Ovary (tissue), 9 donors: ENCODE measurements around the gene GOLGA6D. TPM values are rescaled to one million over a fixed set of nuclear protein-coding genes. Genes with fewer than 3 reads are reported as not detected.
"Not testable (repeated sequence)": the region's sequence is repeated elsewhere in the genome, so short reads cannot be mapped to it uniquely, and the experiment has no call there.

Experiments
- DNase-seq, 5 donors: peaks; one replicate each; pipeline ENCODE4 v3.0.0-alpha.2; 2019 to 2020
- H3K27ac ChIP-seq, 2 donors: fragments of 200-600 bp; one replicate each; pipeline versions ENCODE4 v1.5.1 to v1.8.0; 2019 to 2022
- H3K27me3 ChIP-seq: fragments of 200-600 bp; one replicate; pipeline ENCODE4 v1.8.0; 2022
- H3K36me3 ChIP-seq: fragments of 200-600 bp; sonication (generic); one replicate; pipeline ENCODE4 v1.5.1; 2019
- H3K4me1 ChIP-seq: one replicate; pipeline ENCODE4 v1.8.1; 2013; ENCODE audit warnings: mild to moderate bottlenecking, moderate library complexity; ENCODE audit not compliant: insufficient read depth
- H3K4me3 ChIP-seq: fragments of 200-600 bp; sonication (generic); one replicate; pipeline ENCODE4 v1.5.1; 2017
- H3K9me3 ChIP-seq, 2 donors: fragments of 200-600 bp in 1 of 2; sonication (generic) in 1 of 2; one replicate each; pipeline versions ENCODE4 v1.5.1 to v1.8.1; 2013 to 2019; ENCODE audit warnings: mild to moderate bottlenecking in 1 of 2, moderate library complexity in 1 of 2
- EP300 ChIP-seq: sonication (generic); formaldehyde crosslinking; IDR thresholded peaks from one replicate; pipeline ENCODE4 v1.6.1; 2017; ENCODE audit warnings: antibody characterized with exemption
- POLR2A ChIP-seq: fragments of 450-650 bp; IDR thresholded peaks from one replicate; pipeline ENCODE4 v1.6.1; 2017; ENCODE audit warnings: antibody characterized with exemption, mild to moderate bottlenecking, moderate library complexity
- WGBS, 3 donors: extraction: QIAGEN DNeasy Blood & Tissue Kit in 1 of 3; methylation state at CpG; one replicate each; pipeline versions ENCODE4 v1.1.5 to v1.1.7; 2013 to 2017; 5-methylcytosine and 5-hydroxymethylcytosine counted together
- intact Hi-C, 4 donors: fragments of 100-400 bp; cut with DNase I; formaldehyde crosslinking; loops; one replicate each; pipeline versions ENCODE4 v1.11.0 to v1.15.1; 2022 to 2023
- polyA plus RNA-seq, 2 donors: library from polyadenylated mRNA; stranded (reverse); fragments of 200-250 nt in 1 of 2; fragments of 350-450 nt in 1 of 2; fragmentation: Illumina TruSeq in 1 of 2; extraction: RNeasy Lipid Tissue Mini Kit (QIAGEN cat#74804) in 1 of 2; gene quantifications; one replicate each; pipeline ENCODE4 v1.2.3, GENCODE V29; 2013 to 2014
- total RNA-seq, 7 donors: library from RNA; depleted of rRNA in 2 of 7; stranded (reverse); fragments of >200 nt in 2 of 7; fragmentation: NEBNext Ultra II Directional in 3 of 7; extraction: Animal tissue kit (Norgen Biotek cat#: 25700) in 3 of 7; gene quantifications; one replicate each; pipeline versions ENCODE4 v1.1.0 to v1.2.4, GENCODE V29; 2016 to 2023
- TF ChIP-seq, protein P1 (sequence below), 3 donors: fragments of 450-650 bp in 2 of 3; fragments of 200-600 bp in 1 of 3; IDR thresholded peaks; one replicate each; pipeline versions ENCODE4 v1.5.1 to v1.8.0; 2016 to 2022; ENCODE audit warnings: antibody characterized with exemption in 3 of 3, mild to moderate bottlenecking in 1 of 3
- donor health status: DM: no; HTN: no; CAD: no; lungs with moderate emphysema.
- donor health status: DM: no; HTN: no; CAD: no.
- donor health status: Bipolar disorder and iron deficiency.
- donor health status: DM: yes; HTN: yes; CAD: no.
- donor health status: DM: no; HTN: no; CAD: no.
- donor health status: DM: yes; HTN: yes; CAD: no.

The GOLGA6D gene
- total and polyA plus RNA-seq, 9 donors: 0.02 to 0.10 (median 0.07) TPM; not detected in 6

DNA sequence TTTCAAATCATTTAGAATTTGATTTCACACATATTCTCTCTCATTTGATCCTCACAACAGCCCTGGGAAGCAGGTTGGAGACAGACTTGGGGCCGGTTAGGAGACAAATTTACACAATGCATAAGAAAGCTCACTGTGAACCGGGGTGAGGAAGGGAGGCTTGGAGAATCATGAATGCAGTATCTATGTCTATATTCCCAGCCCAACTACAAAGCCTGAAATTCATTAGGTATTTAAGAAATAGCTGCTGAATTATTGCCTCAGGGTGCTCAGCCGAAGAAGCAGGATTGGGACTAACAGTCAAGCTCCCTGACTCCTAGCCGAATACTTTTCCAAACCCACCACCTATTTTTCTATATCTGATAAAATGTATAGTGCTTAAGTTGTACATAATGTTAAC lies 32.9 kb upstream of the GOLGA6D start:
- Histone ChIP-seq H3K9me3 (no peaks in the 10 kb centered on the region), H3K36me3 (no peaks in the 10 kb centered on the region), H3K27me3 (no peaks in the 10 kb centered on the region), H3K4me1 (no peaks in the 10 kb centered on the region), H3K4me3 (no peak overlapping the region), H3K27ac (no peak overlapping the region)
- TF ChIP-seq, protein P1, sequence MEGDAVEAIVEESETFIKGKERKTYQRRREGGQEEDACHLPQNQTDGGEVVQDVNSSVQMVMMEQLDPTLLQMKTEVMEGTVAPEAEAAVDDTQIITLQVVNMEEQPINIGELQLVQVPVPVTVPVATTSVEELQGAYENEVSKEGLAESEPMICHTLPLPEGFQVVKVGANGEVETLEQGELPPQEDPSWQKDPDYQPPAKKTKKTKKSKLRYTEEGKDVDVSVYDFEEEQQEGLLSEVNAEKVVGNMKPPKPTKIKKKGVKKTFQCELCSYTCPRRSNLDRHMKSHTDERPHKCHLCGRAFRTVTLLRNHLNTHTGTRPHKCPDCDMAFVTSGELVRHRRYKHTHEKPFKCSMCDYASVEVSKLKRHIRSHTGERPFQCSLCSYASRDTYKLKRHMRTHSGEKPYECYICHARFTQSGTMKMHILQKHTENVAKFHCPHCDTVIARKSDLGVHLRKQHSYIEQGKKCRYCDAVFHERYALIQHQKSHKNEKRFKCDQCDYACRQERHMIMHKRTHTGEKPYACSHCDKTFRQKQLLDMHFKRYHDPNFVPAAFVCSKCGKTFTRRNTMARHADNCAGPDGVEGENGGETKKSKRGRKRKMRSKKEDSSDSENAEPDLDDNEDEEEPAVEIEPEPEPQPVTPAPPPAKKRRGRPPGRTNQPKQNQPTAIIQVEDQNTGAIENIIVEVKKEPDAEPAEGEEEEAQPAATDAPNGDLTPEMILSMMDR (IDR thresholded peaks at IDR 0.05): no peak
- TF ChIP-seq POLR2A (no peak), EP300 (no peak)
- no peak for DNase-seq
- intact Hi-C loops: no loop called here
- 71 to 83% (median 78%) methylated on average over 4 of the region's 4 CpGs for WGBS, 3 donors

DNA sequence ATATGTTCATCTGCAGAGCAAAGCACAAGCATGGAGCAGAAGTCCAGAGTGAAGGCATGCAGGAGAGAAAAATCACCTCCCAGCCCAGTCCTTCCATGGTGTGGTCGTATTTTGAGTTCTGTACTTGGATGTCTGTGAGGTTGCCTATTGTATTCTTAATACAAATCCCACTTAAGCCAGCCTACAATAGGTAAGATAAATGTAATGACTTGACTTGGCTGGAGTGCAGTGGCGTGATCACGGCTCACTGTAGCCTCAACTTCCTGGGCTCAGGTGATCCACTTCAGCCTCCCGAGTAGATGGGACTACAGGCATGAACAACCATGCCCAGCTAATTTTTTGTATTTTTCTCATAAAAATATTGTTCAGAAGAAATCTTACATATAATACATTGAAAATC lies 31.3 kb upstream of the GOLGA6D start:
- H3K27me3 ChIP-seq, H3K27ac ChIP-seq, H3K4me3 ChIP-seq, DNase-seq, H3K9me3 ChIP-seq, intact Hi-C loops, H3K36me3 ChIP-seq, H3K4me1 ChIP-seq: not testable (repeated sequence)
- WGBS, 3 donors: 77 to 81% (median 81%) methylated on average over 4 of the region's 4 CpGs

DNA sequence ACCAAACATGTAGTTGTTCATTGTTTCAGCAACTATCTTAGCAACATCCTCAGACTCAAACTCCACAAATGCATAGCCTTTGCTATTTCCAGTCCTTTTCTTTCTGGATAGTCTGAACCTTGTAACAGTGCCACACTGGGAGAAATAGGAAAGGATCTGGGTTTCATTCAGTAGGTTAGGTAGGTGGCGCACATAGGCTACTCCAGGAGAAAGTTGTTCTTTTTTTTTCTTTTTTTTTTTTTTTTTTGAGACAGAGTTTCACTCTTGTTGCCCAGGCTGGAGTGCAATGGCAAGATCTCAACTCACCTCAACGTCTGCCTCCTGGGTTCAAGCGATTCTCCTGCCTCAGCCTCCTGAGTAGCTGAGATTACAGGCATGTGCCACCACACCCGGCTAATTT lies 30.4 kb upstream of the GOLGA6D start:
- H3K9me3 ChIP-seq, DNase-seq, H3K4me3 ChIP-seq, intact Hi-C loops, H3K27me3 ChIP-seq, H3K4me1 ChIP-seq, H3K36me3 ChIP-seq, H3K27ac ChIP-seq: not testable (repeated sequence)
- 69 to 78% (median 75%) methylated on average over 4 of the region's 4 CpGs for WGBS, 3 donors

DNA sequence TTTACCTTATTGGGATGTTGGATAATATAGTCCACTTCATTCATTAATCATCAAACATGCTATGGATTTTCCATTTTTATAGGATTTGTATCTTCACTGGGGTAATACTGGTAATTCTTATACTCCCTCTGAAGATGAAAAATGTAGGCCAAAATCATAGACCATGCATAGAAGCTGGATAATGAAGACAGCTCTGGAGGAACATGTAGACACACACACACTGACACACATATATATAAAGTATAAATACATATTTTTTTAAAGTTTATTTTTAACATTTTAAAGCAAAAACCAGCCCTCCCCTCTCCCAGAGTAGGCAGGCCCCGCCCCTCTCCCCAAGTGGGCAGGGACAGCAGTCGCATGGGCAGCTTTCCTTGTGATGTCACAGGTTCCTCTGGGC lies 24.6 kb upstream of the GOLGA6D start, which contains the start of gene GOLGA6C:
GOLGA6C (plus strand) TSS at position 301 of the 400 bp plus-strand sequence. CDS start 265 bp downstream, outside the sequence.
- 100% methylated on average over 1 of the region's 2 CpGs; no CpG with 5 or more reads in 2 of the 3 donors for WGBS, 3 donors
- H3K4me3 ChIP-seq, intact Hi-C loops, H3K27me3 ChIP-seq, DNase-seq, H3K4me1 ChIP-seq, H3K27ac ChIP-seq, H3K9me3 ChIP-seq, H3K36me3 ChIP-seq: not testable (repeated sequence)

DNA sequence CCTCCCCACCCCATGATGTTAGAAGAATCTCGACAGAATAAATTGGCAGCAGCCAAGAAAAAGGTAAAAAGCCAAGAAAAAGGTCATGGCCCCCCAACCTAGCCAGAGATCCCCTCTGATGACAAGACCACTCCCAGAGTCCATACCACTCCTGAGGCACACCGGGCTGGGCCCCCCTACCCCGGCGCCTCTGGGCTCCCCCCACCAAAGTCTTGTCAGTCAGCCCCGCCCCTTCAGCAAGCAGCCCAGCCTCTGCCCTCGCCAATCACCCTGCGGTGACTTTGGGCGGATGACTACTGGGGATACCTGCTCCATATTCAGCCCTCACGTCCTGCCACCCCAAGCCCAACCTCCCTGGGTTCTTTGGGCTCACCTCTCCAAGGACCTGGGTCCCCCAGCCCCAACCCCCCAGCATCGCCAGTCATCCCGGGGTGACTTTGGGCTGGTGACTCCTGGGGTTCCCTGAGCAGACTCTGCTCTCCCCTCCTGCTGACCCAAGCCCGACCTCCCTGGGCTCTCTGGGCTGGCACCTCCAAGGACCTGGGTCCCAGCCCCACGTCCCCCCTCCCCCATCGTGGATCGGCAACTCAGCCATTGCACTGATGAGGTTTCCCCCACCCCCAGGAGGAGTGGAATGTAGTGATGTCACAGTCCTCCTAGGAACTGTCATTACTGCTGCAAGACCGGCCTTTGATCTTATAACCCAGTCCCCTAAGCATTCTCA lies 23.9 kb upstream of the GOLGA6D start:
- H3K4me1 ChIP-seq, H3K27ac ChIP-seq, H3K27me3 ChIP-seq, H3K9me3 ChIP-seq, intact Hi-C loops, H3K36me3 ChIP-seq, DNase-seq, H3K4me3 ChIP-seq: not testable (repeated sequence)
- WGBS, 3 donors: 67 to 82% (median 77%) methylated on average over 7 to 11 of the region's 16 CpGs

DNA sequence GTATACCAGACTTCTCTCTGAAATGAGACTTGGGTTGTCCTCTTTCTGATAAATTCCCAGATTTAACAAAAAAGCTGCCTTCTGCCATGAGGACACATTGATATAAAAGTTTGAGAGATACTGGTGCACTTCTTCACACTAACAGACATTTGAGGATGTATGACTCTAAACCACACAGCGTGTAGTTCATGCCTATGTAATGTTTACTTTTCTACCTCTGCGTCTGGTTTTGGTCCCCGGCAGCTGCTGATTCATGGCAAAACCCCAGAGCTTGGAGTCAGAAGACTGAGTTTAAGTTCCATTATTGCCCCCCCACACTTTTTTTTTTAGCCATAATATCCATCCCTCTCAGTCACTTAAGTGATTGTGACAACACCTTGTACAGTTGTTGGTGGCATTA lies 22.8 kb upstream of the GOLGA6D start:
- intact Hi-C loops, H3K4me1 ChIP-seq, H3K36me3 ChIP-seq, H3K4me3 ChIP-seq, H3K9me3 ChIP-seq, DNase-seq, H3K27ac ChIP-seq, H3K27me3 ChIP-seq: not testable (repeated sequence)
- no CpG with 5 or more reads among the region's 3 CpGs for WGBS, 3 donors

DNA sequence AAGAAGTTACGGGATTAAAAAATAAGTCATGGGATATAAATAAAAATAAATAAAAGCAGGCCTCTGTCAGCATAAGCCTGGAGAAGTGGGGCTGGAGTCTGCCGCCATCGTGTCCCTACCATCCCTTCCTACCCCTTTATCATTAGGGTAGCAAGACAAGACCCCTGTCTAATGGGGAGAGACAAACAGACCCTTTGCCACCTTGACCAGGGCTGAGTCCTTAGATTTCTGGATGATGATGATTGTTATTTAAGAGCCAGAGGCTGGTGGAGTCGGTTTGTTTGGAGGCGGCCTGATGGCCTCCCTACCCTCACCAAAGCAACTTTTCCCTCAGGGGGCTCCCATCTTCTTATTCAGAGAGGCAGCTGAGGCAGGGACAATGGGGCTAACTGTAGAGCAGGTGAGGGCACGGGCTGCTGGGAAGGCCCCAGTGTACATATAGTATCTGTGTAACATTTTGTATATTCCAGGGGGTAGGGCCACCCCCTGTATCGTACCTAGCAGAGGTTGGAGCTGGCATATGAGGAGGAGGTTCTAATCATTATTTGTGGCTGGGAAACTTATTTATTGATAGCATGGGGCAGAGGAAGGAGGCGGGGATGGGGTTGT lies 8.8 kb upstream of the GOLGA6D start:
- H3K4me3 ChIP-seq, H3K4me1 ChIP-seq, H3K9me3 ChIP-seq, DNase-seq, H3K36me3 ChIP-seq, H3K27ac ChIP-seq, intact Hi-C loops, H3K27me3 ChIP-seq: not testable (repeated sequence)
- WGBS, 3 donors: 83 to 91% (median 84%) methylated on average over 1 to 3 of the region's 8 CpGs
